Astrocyte (in vitro differentiated cells and primary cell): ENCODE data around the gene TNFSF13B. TPM values are rescaled to one million over a fixed set of nuclear protein-coding genes. Genes with fewer than 3 reads are reported as not detected.

Experiments used
- DNase-seq: peaks from one replicate; pipeline ENCODE4 v3.0.0-alpha.2; 2010; ENCODE audit warnings: low read depth
- FAIRE-seq: peaks from 2 replicates; lab custom pipeline; 2011; peaks lifted over from hg19 to GRCh38; lab: Jason Lieb, UNC
- H2AFZ ChIP-seq: 2 replicates; pipeline ENCODE4 v1.6.0; 2012; ENCODE audit warnings: low read depth, low read length, inconsistent platforms
- H3K27ac ChIP-seq: 2 replicates; pipeline ENCODE4 v1.5.1; 2011; ENCODE audit warnings: low read depth, low read length, inconsistent platforms
- H3K27me3 ChIP-seq: 2 replicates; pipeline ENCODE4 v1.6.0; 2011; ENCODE audit warnings: low read length, inconsistent platforms; ENCODE audit not compliant: insufficient read depth
- H3K36me3 ChIP-seq: 2 replicates; pipeline ENCODE4 v1.5.1; 2011; ENCODE audit warnings: low read length, inconsistent platforms; ENCODE audit not compliant: insufficient read depth
- H3K4me1 ChIP-seq: 2 replicates; pipeline ENCODE4 v1.5.1; 2011; ENCODE audit warnings: low read length, inconsistent platforms; ENCODE audit not compliant: insufficient read depth
- H3K4me2 ChIP-seq: 2 replicates; pipeline ENCODE4 v1.6.0; 2012; ENCODE audit warnings: low read length, inconsistent platforms
- H3K4me3 ChIP-seq: 2 replicates; pipeline ENCODE4 v1.5.1; 2011; ENCODE audit warnings: low read depth, mild to moderate bottlenecking, low read length, inconsistent platforms; ENCODE audit not compliant: insufficient read depth
- H3K79me2 ChIP-seq: 2 replicates; pipeline ENCODE4 v1.6.0; 2012; ENCODE audit warnings: mild to moderate bottlenecking, low read length, inconsistent platforms; ENCODE audit not compliant: insufficient read depth
- H3K9ac ChIP-seq: 2 replicates; pipeline ENCODE4 v1.6.0; 2012; ENCODE audit warnings: mild to moderate bottlenecking, low read length, inconsistent platforms
- H3K9me3 ChIP-seq: 2 replicates; pipeline ENCODE4 v1.5.1; 2012; ENCODE audit warnings: low read depth, mild to moderate bottlenecking, low read length, inconsistent platforms; ENCODE audit not compliant: insufficient read depth
- H4K20me1 ChIP-seq: 2 replicates; pipeline ENCODE4 v1.6.0; 2012; ENCODE audit warnings: low read length, inconsistent platforms; ENCODE audit not compliant: insufficient read depth
- H3K27ac Mint-ChIP-seq: one replicate; pipeline ENCODE4 v1.8.0; 2021; ENCODE audit warnings: mild to moderate bottlenecking, mixed read lengths; ENCODE audit not compliant: unreplicated experiment
- H3K27me3 Mint-ChIP-seq: one replicate; pipeline ENCODE4 v1.8.0; 2021; ENCODE audit warnings: low read depth, mixed read lengths; ENCODE audit not compliant: unreplicated experiment
- H3K36me3 Mint-ChIP-seq: one replicate; pipeline ENCODE4 v1.8.0; 2021; ENCODE audit warnings: low read depth, mixed read lengths; ENCODE audit not compliant: unreplicated experiment
- H3K4me1 Mint-ChIP-seq: one replicate; pipeline ENCODE4 v1.8.0; 2021; ENCODE audit warnings: low read depth, mixed read lengths; ENCODE audit not compliant: unreplicated experiment
- H3K4me3 Mint-ChIP-seq: one replicate; pipeline ENCODE4 v1.8.0; 2021; ENCODE audit warnings: mild to moderate bottlenecking, moderate library complexity, mixed read lengths; ENCODE audit not compliant: unreplicated experiment
- H3K9me3 Mint-ChIP-seq: one replicate; pipeline ENCODE4 v1.8.0; 2021; ENCODE audit warnings: mild to moderate bottlenecking, mixed read lengths; ENCODE audit not compliant: unreplicated experiment
- EZH2 ChIP-seq: IDR thresholded peaks from 2 replicates; pipeline ENCODE4 v1.6.1; 2012; ENCODE audit warnings: mild to moderate bottlenecking, low read length, inconsistent platforms; ENCODE audit not compliant: insufficient read depth
- total RNA-seq: library from RNA; stranded (reverse); gene quantifications from 2 replicates; pipeline ENCODE4 v1.2.1, GENCODE V29; 2021
- TF ChIP-seq, protein P1 (sequence below): IDR thresholded peaks from 2 replicates; pipeline ENCODE4 v1.5.1; 2011; ENCODE audit warnings: low read depth, mild to moderate bottlenecking, inconsistent platforms, low read length, moderate library complexity; ENCODE audit not compliant: insufficient read depth

Gene TNFSF13B
- total RNA-seq, 1 donor from 2014 or later = 1.7 TPM

DNA sequence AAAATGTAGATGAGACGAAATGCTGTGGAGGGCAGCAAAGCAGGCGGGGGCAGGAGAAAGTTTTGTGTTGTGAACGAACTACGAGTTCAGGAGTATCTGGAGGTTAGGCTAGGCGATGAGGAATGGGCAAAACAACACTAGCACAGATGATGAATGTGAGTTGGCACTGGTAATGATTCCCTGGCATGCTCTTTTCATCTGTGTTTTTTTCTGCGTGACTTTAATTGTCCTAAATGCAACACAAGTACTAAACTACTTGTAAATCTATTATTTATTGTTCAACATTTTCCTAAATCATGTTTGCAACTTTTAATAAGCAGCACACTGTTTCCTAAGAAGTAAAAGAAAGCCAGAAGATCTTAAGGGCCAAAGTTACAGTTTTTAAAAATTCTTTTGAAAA, 19.2 kb downstream of the TNFSF13B start:
- H2AFZ ChIP-seq = no peak overlapping the region
- no peak overlapping the region for H3K4me3 Mint-ChIP-seq
- no peak for DNase-seq
- no peaks in the 10 kb centered on the region for H3K4me1 ChIP-seq
- FAIRE-seq = no peak
- H3K4me1 Mint-ChIP-seq = no peaks in the 10 kb centered on the region
- no peaks in the 10 kb centered on the region for H3K36me3 Mint-ChIP-seq
- H3K27me3 ChIP-seq = no peaks in the 10 kb centered on the region
- no peak overlapping the region for H3K27ac Mint-ChIP-seq
- no peaks in the 10 kb centered on the region for H3K36me3 ChIP-seq
- no peak overlapping the region for H3K9ac ChIP-seq
- TF ChIP-seq EZH2 = no peak
- TF ChIP-seq, protein P1, sequence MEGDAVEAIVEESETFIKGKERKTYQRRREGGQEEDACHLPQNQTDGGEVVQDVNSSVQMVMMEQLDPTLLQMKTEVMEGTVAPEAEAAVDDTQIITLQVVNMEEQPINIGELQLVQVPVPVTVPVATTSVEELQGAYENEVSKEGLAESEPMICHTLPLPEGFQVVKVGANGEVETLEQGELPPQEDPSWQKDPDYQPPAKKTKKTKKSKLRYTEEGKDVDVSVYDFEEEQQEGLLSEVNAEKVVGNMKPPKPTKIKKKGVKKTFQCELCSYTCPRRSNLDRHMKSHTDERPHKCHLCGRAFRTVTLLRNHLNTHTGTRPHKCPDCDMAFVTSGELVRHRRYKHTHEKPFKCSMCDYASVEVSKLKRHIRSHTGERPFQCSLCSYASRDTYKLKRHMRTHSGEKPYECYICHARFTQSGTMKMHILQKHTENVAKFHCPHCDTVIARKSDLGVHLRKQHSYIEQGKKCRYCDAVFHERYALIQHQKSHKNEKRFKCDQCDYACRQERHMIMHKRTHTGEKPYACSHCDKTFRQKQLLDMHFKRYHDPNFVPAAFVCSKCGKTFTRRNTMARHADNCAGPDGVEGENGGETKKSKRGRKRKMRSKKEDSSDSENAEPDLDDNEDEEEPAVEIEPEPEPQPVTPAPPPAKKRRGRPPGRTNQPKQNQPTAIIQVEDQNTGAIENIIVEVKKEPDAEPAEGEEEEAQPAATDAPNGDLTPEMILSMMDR = no peak
- H3K27me3 Mint-ChIP-seq = no peaks in the 10 kb centered on the region
- no peak overlapping the region for H3K4me2 ChIP-seq
- H3K27ac ChIP-seq = no peak overlapping the region
- H3K79me2 ChIP-seq = no peaks in the 10 kb centered on the region
- H3K4me3 ChIP-seq = no peak overlapping the region
- no peaks in the 10 kb centered on the region for H3K9me3 Mint-ChIP-seq
- no peaks in the 10 kb centered on the region for H4K20me1 ChIP-seq
- H3K9me3 ChIP-seq = no peaks in the 10 kb centered on the region

DNA sequence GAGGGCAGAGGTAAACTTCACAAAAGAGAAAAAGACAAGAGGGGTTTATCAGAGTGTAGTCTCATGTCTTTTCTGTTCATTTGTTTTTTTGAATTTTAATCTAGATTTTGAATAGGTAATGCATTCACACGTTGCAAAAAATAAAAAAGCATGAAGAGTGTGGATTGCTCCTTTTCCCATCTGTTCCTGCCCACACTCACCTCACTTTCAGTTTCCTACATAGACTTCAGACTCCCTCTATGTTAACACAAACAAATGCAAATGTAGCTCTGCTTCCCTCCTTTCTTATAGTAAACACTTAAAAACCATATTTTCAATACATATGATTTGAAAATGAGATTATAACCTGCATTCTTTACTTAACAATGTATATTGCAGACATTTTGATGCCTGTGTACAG, 20.3 kb downstream of the TNFSF13B start:
- no peaks in the 10 kb centered on the region for H3K36me3 Mint-ChIP-seq
- H3K9me3 ChIP-seq = no peaks in the 10 kb centered on the region

DNA sequence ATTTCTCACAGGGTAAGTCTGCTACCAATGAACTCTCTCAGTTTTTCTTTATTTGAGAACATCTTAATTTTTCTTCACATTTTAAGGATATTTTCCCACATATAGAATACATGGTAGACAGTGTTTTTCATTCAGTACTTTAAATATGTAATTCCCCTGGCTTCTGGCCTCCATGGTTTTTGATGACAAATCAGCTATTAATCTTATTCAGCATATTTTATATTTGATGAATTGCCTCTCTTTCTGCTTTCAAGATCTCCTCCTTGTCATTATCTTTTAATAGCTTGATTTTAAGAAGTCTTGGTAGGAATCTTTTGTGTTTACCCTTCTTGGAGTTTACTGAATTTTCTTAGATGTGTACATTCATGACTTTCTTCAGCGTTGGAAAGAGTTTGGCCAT, 27.6 kb downstream of the TNFSF13B start:
- H3K79me2 ChIP-seq = no peaks in the 10 kb centered on the region
- no peaks in the 10 kb centered on the region for H3K4me1 ChIP-seq
- Mint-ChIP-seq H3K36me3 (no peaks in the 10 kb centered on the region), H3K4me1 (peaks cover 2% of the 10 kb centered on the region), H3K27ac (no peak overlapping the region), H3K4me3 (no peak overlapping the region), H3K27me3 (no peaks in the 10 kb centered on the region), H3K9me3 (no peaks in the 10 kb centered on the region)
- H3K9ac ChIP-seq = no peak overlapping the region
- H3K27ac ChIP-seq = no peak overlapping the region
- H3K9me3 ChIP-seq = no peaks in the 10 kb centered on the region
- no peak for DNase-seq
- H2AFZ ChIP-seq = no peak overlapping the region
- no peaks in the 10 kb centered on the region for H3K36me3 ChIP-seq
- no peak overlapping the region for H3K4me3 ChIP-seq
- no peak for FAIRE-seq
- no peaks in the 10 kb centered on the region for H4K20me1 ChIP-seq
- no peak overlapping the region for H3K4me2 ChIP-seq
- no peaks in the 10 kb centered on the region for H3K27me3 ChIP-seq
- TF ChIP-seq, protein P1 = no peak

More for the DNA sequence above, 20.3 kb downstream of the TNFSF13B start:
- H3K27ac Mint-ChIP-seq = no peak overlapping the region
- H3K36me3 ChIP-seq = no peaks in the 10 kb centered on the region
- no peak overlapping the region for H3K4me2 ChIP-seq
- no peak overlapping the region for H3K9ac ChIP-seq
- H3K27ac ChIP-seq = no peak overlapping the region
- no peaks in the 10 kb centered on the region for H3K4me1 Mint-ChIP-seq
- H4K20me1 ChIP-seq = no peaks in the 10 kb centered on the region
- TF ChIP-seq, protein P1 = no peak
- no peak for TF ChIP-seq EZH2
- H3K27me3 ChIP-seq = no peaks in the 10 kb centered on the region
- no peak overlapping the region for H2AFZ ChIP-seq
- FAIRE-seq (no peak), DNase-seq (no peak)
- H3K4me3 Mint-ChIP-seq = no peak overlapping the region
- H3K4me3 ChIP-seq = no peak overlapping the region
- H3K79me2 ChIP-seq = no peaks in the 10 kb centered on the region
- no peaks in the 10 kb centered on the region for H3K27me3 Mint-ChIP-seq
- H3K9me3 Mint-ChIP-seq = no peaks in the 10 kb centered on the region
- H3K4me1 ChIP-seq = no peaks in the 10 kb centered on the region
